Measurements from ENCODE around the gene TSPYL4.

GRCh38 chr6:116210750-116211425 lies 43.0 kb downstream of the TSPYL4 start:
- TF ChIP-seq CTCF (IDR thresholded peaks at IDR 0.05) (no peak), POLR2A (IDR thresholded peaks at IDR 0.05) (no peak), POLR2AphosphoS5 (IDR thresholded peaks at IDR 0.05) (no peak)
